ENCODE measurements around the gene CDH4.

DNA sequence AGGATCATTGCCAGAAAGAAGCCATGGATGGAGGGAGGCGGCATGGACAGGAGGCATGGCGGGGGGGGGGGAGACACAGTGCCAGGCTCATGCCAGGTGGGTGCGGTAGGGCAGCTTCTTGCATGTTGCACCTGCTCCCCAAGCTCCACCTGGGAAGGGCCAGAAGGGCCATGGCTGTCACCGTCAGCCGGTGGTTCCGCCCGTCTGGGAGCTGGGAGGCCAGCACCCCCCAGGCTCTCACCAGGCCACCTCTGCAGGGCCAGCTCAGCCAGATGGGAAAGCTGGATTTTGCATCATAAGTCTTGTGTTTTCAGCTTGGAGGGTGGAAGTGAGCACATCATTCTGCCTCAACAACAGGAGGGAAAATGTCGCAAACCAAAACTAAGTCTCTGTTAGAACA is 409.0 kb downstream of the CDH4 start:
- TF ChIP-seq POLR2A (IDR thresholded peaks at IDR 0.05) (no peak), POLR2AphosphoS5 (IDR thresholded peaks at IDR 0.05) (no peak)

All from sigmoid colon (tissue), 4 donors.